NOMO-1 (cell line): ENCODE results near the gene IRF2.

Source experiments
- DNase-seq, 2 experiments: peaks; one replicate each; lab custom pipeline; 2025; ENCODE audit not compliant: unreplicated experiment in 2 of 2; lab: John Stamatoyannopoulos, UW

IRF2 gene

GRCh38 chr4:184433258-184433892, 41.0 kb downstream of the IRF2 start:
- peak in 1 of 2 experiments; percentile 6 for DNase-seq

GRCh38 chr4:184432127-184432922, 42.0 kb downstream of the IRF2 start:
- no peak for DNase-seq

GRCh38 chr4:184430163-184430562, 44.2 kb downstream of the IRF2 start:
- DNase-seq = no peak

GRCh38 chr4:184428787-184429186, 45.6 kb downstream of the IRF2 start:
- DNase-seq = no peak

- DNase-seq = no peak
Measured at GRCh38 chr4:184427687-184428086, 46.7 kb downstream of the IRF2 start.

- DNase-seq = no peak
Measured at GRCh38 chr4:184427093-184427492, 47.3 kb downstream of the IRF2 start.

- no peak for DNase-seq
Measured at GRCh38 chr4:184424993-184425758, 49.2 kb downstream of the IRF2 start.

- DNase-seq = no peak
Measured at GRCh38 chr4:184424279-184424678, 50.1 kb downstream of the IRF2 start.

- DNase-seq = no peak
Measured at GRCh38 chr4:184423003-184423686, 51.2 kb downstream of the IRF2 start.

GRCh38 chr4:184422378-184422777, 52.0 kb downstream of the IRF2 start:
- DNase-seq = no peak

- no peak for DNase-seq
Measured at GRCh38 chr4:184421533-184422155, 52.7 kb downstream of the IRF2 start.

GRCh38 chr4:184420881-184421416, 53.4 kb downstream of the IRF2 start:
- DNase-seq = peak in 1 of 2 experiments; percentile 78

- DNase-seq = peak in 1 of 2 experiments; percentile 24
Measured at GRCh38 chr4:184420402-184420801, 53.9 kb downstream of the IRF2 start.

GRCh38 chr4:184419976-184420375, 54.4 kb downstream of the IRF2 start:
- DNase-seq = no peak

- DNase-seq = peak; percentile 15 to 67
Measured at GRCh38 chr4:184417802-184418511, 56.4 kb downstream of the IRF2 start.

GRCh38 chr4:184416913-184417734, 57.2 kb downstream of the IRF2 start:
- peak; percentile 47 to 82 for DNase-seq

GRCh38 chr4:184415071-184415470, 59.3 kb downstream of the IRF2 start:
- DNase-seq = no peak

- no peak for DNase-seq
Measured at GRCh38 chr4:184413261-184414046, 60.9 kb downstream of the IRF2 start.
